Cardiac fibroblast (primary cell): ENCODE data around the gene SPAG6.

ENCODE experiments used
- DNase-seq, 2 donors: peaks; one replicate each; pipeline versions ENCODE4 v3.0.0 to v3.0.0-alpha.2; 2010; ENCODE audit warnings: low read depth in 2 of 2
- H3K4me3 ChIP-seq, 2 donors: replicated peaks in 1 of 2; 1 replicate in 1 of 2; 2 replicates in 1 of 2; pipeline ENCODE4 v1.5.1; 2011; ENCODE audit warnings: low read depth in 2 of 2, low read length in 2 of 2, mild to moderate bottlenecking in 2 of 2, moderate library complexity in 1 of 2
- CTCF ChIP-seq: IDR thresholded peaks from one replicate; pipeline ENCODE4 v1.5.1; 2011; ENCODE audit warnings: low read depth, mild to moderate bottlenecking, low read length, inconsistent platforms

SPAG6 gene

GRCh38 chr10:22456486-22456885 is 111.2 kb downstream of the SPAG6 start:
- DNase-seq, result no peak
- H3K4me3 ChIP-seq, result no peak overlapping the region
- TF ChIP-seq CTCF, result no peak

DNA sequence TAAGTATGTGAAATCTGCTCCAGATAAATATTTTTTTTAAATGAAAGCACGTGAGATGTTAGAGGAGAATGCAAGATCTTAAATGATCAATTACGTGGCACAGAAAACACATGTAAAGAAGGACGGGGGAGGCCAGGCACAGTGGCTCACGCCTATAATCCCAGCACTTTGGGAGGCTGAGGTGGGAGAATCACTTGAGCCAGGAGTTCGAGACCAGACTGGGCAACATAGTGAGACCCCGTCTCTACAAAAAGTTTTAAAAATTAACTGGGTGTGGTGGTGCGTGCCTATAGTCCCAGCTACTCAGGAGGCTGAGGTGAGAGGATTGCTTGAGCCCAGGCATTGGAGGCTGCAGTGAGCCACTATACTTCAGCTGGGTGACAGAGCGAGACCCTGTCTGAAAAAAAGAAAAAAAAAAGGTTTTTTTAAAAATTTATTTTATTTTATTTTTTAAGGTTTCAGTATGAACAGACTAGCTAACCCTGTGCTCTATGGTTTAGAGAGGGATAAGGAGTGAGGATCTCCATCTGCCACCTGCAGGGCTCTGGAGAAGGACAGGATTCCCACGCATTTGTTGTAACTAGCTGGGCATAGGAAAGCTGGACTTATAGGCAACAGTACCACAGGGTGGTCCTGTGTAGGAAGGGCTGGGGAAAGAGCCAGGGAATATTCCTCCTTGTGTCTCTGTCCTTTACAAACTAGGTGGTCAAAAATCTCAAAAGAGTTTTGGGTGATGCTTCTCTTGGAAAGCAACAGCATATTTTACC is 113.2 kb downstream of the SPAG6 start:
- DNase-seq, result no peak
- TF ChIP-seq CTCF, result no peak
- no peak overlapping the region for H3K4me3 ChIP-seq

- no peak overlapping the region for H3K4me3 ChIP-seq
- no peak for TF ChIP-seq CTCF
- DNase-seq, result no peak
These were observed 114.2 kb downstream of the SPAG6 start for GRCh38 chr10:22459496-22459895.

- DNase-seq, result no peak
- no peak for TF ChIP-seq CTCF
- H3K4me3 ChIP-seq, result no peak overlapping the region
These were observed 114.8 kb downstream of the SPAG6 start for GRCh38 chr10:22460101-22460500.

DNA sequence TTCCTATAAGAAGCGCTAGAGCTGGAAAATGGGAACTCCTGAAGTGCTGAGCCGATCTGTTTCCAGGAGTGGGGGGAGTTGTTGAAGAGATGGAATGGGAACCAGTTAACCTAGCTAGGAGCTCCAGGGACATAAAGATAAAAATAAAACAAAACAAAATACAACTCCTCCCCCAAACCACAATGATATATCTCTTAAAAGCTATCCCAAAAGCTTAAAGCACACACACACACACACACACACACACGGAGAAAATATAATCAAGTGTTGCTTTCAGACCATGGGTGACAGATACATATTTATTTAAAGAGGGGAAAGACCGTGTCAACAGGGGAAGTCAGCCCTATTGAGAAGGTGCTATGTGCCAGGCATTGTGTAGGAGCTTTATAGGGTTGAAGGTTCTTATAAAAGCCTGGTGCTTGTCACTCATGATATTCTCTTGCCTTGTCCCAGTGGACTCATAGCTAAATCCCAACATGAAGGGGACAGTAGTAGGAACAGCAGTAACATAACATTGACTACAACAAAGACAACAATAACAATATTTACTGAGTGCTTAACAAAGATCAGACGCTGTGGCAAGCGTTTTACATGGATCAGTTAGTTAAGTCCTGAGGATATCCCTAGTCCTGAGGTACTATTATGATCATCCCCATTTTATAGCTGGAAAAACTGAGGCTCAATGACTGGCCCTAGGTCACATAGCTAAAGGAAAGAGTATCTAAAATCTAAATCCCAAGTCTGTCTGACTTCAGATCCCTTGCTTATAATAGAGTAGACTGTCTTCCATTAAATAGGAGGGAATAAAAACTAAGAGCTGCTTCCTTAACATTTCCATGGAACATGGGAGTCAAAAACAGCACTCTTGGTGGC is 115.5 kb downstream of the SPAG6 start:
- no peak overlapping the region for H3K4me3 ChIP-seq
- no peak for TF ChIP-seq CTCF
- no peak for DNase-seq

DNA sequence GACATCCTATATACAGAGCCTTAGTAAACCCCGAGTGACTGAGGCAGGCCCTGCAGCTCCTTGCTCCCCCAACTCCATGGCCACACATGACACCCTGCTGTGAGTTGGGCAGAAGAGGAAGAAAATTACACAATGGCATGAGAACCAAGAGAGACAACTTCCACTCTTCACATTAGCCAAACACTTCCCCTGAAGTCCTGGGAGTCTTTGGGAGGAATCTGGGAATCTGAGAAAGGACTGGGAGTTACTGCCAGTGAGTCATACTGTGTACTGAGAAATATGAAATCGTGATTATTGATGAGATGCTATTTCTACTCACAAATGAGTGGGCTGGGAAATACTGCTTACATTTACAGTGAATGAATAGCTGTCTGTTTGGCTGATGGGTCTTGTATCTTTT is 116.6 kb downstream of the SPAG6 start:
- DNase-seq, result no peak
- TF ChIP-seq CTCF, result no peak
- no peak overlapping the region for H3K4me3 ChIP-seq
